OCI-M2 (cell line): ENCODE measurements around the gene TPK1.
"Not testable (repeated sequence)": the region's sequence is repeated elsewhere in the genome, so short reads cannot be mapped to it uniquely, and the experiment has no call there.

Experiments used
- DNase-seq: peaks from one replicate; lab custom pipeline; 2025; ENCODE audit not compliant: unreplicated experiment; lab: John Stamatoyannopoulos, UW

The TPK1 gene

DNA sequence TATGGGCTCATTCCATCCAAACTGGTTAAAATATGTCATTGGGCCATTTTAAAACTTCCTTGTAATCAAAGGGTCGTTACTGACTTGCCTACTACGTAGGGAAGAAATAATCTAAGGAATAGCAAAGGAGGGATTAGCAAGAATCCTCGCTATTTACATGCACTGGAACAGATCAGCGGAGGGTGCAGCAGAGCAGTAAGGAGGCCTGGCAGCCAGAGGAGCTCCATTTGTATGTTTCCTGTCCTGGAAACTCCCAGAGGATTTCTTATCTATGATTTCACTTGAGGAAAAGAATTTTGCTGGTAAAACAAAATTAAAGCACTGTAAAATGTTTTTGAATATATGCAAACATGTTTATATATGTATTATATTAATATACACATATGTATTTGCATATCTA is 107.3 kb downstream of the TPK1 start:
- DNase-seq = no peak

DNA sequence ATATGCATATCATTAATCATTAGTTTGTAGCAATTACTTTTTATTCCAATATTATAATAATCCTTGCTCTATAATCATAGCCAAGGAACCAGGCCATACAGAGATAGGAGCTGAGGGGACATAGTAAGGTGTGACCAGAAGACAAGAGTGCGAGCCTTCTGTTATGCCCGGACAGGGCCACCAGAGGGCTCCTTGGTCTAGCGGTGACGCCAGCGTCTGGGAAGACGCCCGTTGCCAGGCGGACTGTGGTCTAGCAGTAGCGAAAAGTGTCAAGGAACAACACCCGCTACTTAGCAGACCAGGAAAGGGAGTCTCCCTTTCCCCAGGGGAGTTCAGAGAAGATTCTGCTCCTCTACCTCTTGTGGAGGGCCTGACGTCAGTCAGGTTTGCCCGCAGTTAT is 109.0 kb downstream of the TPK1 start:
- not testable (repeated sequence) for DNase-seq

DNA sequence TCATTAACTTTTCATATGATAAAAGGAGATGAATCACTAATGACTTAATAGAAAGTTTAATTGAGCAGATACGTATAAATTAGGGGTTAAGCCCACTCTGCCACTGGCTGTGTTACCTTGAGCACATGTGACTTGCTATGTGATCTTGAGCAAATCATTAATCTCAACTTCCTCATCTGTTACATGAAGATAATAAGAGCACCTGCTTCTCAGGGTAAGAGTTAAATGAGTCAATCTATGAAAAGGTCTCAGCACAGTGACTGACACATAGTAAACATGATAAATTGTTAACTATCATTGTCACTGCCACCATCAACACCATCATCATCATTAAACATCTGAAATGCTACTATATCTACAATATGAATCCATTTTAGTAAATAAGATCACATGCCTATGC is 110.8 kb downstream of the TPK1 start:
- DNase-seq = no peak

DNA sequence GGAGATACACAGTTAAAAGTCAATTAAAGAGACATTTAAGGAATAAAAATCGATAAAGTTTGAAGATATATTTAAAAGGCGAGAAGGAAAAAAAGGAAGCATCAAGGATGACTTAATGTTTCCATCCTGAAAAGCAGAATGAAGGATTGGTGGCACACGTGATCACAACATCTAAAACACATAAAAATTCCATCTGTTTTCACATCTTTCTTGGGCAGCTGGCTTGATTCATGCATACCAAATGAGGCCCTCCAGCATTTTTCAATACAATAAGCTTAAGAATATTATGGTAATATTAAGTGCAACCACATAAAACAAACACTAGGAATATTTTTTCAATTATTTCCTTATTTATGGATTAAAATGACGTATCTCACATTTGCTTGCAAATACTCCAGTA is 112.6 kb downstream of the TPK1 start:
- DNase-seq = no peak

DNA sequence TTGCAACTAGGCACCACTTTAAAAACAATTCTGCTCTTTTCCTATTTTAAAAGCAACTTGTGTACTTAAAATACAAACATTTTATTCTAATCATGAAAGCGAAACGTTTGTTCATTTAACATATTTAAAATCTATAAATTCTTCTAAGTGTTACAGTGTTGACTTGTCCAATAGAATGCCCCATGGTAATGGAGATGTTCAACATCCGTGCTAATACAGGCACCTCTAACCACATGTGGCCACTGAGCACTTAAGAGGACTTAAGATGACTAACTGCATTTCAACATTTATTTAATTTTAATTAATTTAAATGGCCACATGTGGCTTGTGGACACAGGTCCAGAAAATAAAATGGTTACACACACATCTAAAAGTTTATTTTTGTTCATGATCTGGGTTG is 115.1 kb downstream of the TPK1 start:
- DNase-seq = no peak

DNA sequence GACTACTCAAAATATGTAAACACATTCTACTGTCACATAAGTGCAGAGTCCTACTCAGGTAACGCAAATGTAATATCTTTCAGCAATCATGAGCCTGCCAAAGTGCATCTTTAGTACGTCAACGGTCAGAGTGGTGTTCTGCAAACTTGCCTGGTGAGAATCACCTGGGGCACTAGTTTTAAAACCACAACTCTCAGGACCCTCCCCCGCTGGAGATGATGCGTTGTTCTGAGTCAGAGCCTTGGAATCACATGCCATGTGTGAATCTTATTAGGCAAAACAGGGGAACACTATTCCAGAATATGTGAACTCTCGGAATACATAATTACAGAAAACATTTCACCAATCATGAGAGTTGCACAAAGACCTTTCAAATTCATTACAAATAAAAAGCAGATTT is 115.7 kb downstream of the TPK1 start:
- no peak for DNase-seq

DNA sequence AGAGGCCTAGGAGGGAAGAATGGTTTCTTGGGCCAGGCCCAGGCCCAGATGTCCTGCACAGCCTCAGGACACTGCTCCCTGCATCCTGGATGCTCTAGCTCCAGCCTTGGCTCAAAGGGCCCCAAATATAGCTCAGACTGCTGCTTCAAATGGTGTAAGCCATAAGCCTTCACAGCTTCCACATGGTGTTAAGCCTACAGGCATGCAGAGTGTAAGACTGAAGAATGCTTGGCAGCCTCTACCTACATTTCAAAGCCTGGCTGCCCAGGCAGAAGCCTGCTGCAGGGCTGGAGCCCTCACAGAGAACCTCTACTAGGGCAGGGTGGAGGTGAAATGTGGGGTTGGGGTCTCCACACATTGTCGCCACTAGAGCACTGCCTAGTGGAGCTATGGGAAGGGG is 118.1 kb downstream of the TPK1 start:
- DNase-seq = no peak

DNA sequence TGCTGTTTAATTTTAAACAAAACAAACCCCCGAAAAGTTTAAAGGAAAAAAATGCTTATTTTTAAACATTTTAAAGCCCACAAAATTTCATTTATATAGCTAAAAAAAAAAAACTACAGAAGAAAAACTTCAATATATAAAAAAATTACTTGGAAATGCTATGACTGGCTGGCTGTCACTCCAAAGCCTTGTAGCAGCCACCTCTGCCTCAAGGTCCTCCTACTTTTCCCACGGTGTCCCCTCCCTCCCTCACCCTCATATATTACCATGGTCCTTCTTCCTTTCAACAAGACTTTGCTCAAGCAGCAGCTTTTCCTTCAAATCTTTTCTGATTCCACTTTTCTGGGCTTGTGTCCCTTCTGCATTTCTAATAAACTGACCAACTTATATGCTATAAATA is 122.0 kb downstream of the TPK1 start:
- DNase-seq = no peak

DNA sequence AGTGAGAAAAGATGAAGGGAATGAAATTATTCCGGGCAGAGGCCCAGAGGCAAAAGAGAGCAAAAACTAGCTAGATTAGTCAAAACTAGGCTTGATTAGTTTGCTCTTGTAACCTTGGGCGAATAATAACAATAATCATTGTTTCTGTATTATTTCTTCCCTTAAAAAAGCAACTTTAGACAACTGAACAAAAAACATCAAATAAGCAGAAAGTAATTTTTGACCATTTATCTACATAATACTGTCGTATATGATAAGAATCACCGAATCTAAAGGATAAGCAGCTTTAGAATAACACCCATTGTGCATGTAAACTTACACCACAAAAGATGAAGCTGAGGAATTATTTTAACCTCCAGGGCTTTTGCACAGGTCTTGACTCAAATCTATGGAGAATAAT is 125.1 kb downstream of the TPK1 start:
- no peak for DNase-seq

DNA sequence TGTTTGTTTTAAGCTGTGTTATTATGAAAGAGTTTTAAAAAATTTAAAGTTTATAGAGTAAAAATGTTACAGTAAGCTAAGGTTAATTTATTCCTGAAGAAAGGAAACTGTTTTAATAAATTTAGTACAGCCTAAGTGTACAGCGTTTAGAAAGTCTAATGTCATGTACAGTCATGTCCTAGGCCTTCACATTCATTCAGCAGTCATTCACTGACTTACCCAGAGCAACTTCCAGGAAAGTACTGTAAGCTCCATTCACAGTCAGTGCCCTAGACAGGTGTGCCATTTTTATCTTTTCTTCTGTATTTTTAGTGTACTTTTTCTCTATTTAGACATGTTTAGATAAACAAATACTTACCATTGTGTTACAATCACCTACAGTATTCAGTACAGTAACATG is 126.8 kb downstream of the TPK1 start:
- DNase-seq = no peak

DNA sequence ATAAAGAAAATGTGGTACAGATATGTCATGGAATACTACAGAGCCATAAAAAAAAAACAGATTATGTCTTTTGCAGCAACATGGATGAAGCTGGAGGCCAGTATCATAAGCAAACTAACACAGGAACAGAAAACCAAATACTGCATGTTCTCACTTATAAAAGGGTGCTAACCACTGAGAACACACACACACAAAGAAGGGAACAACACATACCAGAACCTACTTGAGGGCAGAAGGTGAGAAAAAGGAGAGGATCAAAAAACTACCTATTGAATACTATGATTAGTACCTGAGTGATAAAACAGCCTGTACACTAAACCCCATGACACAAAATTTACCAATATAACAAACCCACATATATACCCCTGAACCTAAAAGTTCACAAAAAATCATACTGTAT is 144.6 kb downstream of the TPK1 start:
- DNase-seq = no peak

DNA sequence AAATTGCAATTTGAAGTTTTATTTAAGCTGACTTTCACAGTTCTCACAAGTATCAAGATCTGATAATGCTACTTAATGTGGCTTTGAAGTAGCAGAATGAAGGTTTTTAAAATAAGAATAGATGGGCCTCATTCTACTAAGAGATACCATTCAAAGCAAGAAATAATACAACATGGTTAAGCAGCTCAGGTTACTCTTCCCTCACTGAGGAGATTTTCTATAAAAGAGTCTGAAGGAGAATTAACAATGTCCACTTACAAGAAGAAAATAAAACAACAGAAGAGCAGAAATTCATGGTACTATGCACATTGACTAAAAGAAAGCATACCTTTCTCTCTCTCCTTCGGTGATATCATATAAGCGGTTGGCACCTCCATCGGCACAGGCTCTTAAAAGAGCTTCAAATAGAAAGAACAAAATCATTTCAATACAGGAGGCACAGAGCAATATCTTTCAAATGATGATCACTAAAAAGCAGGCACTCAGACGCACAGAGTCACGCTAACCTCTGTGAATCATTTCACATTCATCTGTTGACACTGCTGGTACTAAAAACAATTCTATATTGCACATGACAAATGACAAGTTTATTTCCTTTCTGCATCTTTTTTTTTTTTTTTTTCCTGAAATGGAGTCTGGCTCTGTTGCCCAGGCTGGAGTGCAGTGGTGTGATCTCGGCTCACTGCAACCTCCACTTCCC is 153.1 kb downstream of the TPK1 start:
- DNase-seq = no peak

DNA sequence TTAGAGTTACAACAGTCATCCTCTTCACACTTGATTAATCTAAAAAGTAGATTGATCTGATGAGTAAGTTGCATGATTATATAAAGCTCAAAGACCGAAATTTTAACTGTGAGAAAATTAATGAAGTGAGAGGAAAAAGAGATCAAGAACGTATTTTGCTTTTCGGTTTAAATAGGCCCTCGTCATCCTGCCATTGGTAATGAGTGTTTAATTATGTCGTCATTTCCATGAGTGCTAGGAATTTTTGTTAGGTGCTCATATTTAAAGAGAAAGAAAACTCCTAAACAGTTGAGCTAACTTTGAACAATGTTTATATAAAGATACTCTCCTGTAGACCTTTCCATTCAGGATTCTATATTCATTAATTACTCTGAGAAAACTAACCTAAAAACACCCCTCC is 159.4 kb downstream of the TPK1 start:
- no peak for DNase-seq

DNA sequence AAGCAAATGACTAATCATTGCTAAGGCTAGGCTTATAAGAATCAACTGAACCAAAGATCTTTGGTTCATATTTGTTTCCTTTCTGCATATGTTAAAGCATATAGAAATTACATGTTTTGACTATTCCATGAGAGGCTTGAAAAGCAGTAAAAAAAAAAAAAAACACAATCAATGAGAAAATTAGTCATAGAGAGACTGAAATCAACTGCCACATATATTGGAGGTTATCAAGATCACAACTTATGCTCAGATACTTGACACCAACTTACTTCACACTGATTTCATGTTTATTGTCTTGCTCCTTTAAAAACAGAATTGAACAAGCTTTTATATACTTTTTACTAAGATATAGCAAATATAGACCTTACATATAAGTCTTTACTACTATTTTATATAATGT is 161.3 kb downstream of the TPK1 start:
- DNase-seq = no peak

DNA sequence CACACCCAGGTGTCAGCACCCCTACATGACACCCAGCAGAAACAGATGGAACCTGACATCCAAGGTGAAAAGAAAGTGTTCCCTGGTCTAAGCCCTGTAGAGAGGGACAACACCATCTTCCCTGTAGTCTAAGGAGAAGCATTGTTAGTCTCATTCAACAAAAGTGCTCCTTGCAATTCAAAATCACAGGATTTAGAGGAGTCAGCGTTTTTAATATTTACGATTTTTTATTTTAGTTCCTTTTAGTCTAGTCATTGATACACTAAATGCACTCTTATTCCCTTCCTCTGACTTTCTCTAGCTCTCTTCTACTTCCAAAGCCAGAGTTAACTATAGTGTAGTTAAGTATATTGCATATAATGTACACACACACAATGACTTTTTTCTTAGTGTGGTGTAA is 163.0 kb downstream of the TPK1 start:
- DNase-seq = no peak

DNA sequence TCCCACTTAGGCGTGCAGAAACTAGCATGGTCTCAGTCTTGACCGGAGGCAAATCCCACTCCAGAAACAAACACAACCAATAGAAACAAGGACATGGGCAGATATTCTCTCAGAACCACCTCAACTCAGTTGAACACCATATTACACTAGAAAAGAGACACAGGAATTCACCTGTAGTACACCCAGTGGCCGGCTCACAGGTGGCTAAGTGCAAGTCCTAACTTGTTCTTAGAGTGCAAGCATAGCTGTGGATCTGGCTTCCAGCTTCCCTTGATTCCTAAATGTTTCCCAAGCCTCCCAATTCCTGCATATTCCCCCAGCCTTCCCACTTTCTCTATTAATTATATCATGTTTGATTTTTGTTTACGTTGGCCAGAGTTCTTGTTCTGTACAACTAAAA is 164.4 kb downstream of the TPK1 start:
- no peak for DNase-seq

DNA sequence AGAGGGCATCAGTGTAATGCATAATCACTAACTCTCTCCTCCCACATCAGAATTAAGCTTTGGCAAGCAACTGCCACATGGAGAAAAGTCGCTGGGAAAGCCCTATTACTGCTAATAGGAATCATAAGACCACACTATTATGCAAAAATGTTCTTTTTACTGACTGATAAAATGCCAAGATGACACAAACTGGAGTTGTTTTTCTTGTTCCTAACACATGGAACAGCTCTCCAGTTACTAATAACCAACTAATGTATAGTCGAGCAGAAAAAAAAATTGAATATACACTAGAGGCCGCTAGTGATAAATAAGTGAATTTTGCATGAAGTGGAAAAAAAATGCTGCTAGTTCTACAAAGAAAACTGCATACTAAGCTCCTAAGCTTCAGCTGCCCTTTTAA is 165.6 kb downstream of the TPK1 start:
- no peak for DNase-seq

DNA sequence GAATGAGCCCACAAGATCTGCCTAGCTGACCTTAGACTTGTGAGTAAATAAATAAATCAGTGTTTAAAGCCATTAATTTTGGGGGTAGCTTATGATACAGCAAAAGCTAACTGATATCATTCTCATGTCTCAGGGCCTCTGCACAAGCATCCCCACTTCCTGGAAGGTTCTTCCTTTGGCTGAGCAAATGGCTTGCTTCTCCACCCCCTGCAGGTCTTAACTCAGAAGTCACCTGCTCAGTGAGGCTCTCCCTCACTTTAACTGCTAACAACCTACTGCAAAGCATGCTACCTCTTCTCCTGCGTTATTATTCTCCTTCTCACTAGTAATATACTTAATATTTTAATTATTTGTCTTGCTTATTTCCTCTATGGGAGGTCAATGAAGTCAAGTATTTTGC is 167.3 kb downstream of the TPK1 start:
- DNase-seq = no peak

DNA sequence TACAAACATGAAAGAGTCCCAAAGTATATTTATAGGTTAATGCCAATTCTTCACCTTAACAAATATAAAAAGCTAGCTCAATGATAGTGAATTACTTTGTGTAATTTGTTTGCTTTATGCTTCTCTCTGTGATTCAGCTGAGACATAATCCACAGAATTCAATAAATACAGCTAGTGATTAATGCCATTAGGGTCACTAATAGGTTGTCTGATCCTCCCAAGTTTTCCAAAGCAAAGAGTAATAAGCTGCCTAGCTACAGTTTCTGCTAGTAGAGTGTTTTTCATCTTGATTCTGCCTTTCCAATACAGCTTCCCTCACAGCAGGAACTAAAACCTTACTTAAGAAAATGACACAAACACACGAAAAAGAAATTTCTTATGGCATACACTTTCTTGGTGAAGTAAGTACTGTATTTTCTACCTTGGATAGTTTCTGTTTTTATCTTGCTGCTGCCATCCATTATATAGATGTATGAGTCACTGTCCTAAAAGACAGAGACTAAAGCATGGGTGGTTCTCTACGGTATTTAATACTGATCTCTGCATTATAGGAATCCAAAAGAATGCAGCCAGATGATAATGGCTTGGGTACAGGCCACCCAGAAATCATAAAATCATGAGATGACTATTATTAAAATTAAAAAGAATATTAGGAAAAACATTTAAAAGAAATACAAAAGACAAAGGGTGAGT is 170.0 kb downstream of the TPK1 start:
- no peak for DNase-seq

DNA sequence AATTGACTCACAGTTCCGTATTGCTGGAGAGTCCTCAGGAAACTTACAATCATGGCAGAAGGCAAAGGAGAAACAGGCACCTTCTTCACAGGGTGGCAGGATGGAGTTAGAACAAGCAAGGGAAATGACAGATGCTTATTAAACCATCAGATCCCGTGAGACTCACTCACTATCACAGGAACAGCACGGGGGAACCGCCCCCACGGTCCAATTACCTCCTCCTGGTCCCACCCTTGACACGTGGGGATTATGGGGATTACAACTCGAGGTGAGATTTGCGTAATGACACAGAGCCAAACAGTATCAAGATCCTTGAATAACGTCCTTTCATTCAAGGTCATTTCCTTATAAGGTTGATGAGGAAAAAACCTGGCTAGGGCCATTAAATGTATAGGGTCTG is 176.6 kb downstream of the TPK1 start:
- DNase-seq = no peak

DNA sequence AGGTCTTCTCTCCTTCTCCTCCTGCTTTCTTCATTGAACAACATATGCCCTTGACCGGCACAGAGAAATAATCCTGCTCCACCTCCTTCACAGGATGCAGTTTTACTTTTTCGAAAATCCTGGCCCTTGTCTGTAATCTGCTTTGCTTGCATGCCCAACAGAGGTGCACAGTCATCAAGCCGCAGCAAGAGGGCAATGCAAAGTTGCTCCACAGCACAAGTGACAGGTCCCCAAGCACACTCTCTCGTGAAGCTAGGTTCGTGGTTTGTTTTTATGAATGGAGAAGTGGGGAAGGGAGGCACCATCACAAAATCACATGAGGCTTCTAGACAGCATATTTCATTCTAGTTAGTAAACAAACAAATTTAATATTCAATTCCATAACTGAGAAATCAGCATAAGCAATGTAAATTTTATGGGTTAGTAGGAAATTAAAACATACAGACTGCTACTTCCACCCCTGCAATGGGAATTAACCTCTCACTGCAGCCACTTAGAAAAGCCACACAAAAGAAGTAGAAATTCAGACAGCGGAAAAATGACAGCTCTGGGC is 178.8 kb downstream of the TPK1 start:
- DNase-seq = no peak

DNA sequence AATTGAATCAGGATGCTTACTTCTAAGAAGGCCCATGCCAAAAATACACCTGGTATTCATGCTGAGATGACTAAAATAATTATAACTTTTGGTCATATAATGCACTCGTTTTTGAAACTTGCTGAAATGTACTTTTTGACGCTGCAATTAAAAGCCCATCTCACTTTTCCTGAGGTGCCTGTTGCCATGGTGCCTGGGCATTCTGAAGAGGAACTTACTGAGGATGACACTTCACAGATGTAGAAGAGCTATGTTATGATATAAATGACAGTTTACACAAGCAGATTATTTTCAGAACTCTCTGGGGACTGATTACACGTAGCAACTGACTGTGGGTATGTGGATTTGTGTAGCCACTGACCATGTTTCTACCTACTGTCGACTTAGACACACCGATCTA is 182.4 kb downstream of the TPK1 start:
- DNase-seq = no peak

DNA sequence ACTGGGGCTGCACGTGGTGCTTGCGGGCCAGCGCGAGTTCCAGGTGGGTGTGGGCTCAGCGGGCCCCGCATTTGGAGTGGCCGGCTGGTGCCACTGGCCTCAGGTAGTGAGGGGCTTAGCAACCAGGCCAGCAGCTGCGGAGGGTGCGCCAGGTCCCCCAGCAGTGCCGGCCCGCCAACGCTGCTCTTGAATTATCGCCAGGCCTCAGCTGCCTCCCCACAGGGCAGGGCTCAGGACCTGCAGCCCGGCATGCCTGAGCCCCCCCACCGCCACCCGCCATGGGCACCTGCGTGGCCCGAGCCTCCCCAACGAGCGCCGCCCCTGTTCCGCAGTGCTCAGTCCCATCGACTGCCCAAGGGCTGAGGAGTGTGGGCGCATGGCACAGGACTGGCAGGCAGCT is 185.4 kb downstream of the TPK1 start:
- DNase-seq = no peak
